CD1c-positive myeloid dendritic cell (primary cell): Measurements from ENCODE around the gene MTTP.
"Not testable (repeated sequence)": the region's sequence is repeated elsewhere in the genome, so short reads cannot be mapped to it uniquely, and the experiment has no call there.

Experiments
- DNase-seq: peaks from one replicate; pipeline ENCODE4 v3.0.0-alpha.2; 2016; ENCODE audit errors: extremely low spot score

MTTP gene

GRCh38 chr4:99574530-99575324 is at the start of gene MTTP:
TSS of gene MTTP (plus strand) at chr4:99574824. CDS start at chr4:99574910, 86 bp downstream.
- DNase-seq, result no peak

- DNase-seq, result no peak
Observed at GRCh38 chr4:99529228-99529627, 45.4 kb upstream of the MTTP start.

- DNase-seq, result no peak
Observed at GRCh38 chr4:99529956-99530355, 44.7 kb upstream of the MTTP start.

- DNase-seq, result not testable (repeated sequence)
Observed at GRCh38 chr4:99534699-99535098, 39.9 kb upstream of the MTTP start.

GRCh38 chr4:99536271-99536670 is 38.4 kb upstream of the MTTP start:
- DNase-seq, result no peak

- no peak for DNase-seq
Observed at GRCh38 chr4:99536848-99537247, 37.8 kb upstream of the MTTP start.

GRCh38 chr4:99537674-99538073 is 37.0 kb upstream of the MTTP start:
- DNase-seq, result no peak

GRCh38 chr4:99540277-99540939 is 34.2 kb upstream of the MTTP start:
- DNase-seq, result peak; percentile 40

GRCh38 chr4:99552872-99553271 is 21.8 kb upstream of the MTTP start:
- no peak for DNase-seq

GRCh38 chr4:99563310-99564186 is 11.1 kb upstream of the MTTP start, which contains the start of gene TRMT10A:
TSS of gene TRMT10A (minus strand) at chr4:99564039. CDS start at chr4:99559338, 4,701 bp downstream.
- DNase-seq, result peak; percentile 98

GRCh38 chr4:99564921-99565320 is 9.7 kb upstream of the MTTP start:
- DNase-seq, result no peak

GRCh38 chr4:99571883-99572282 is 2.7 kb upstream of the MTTP start:
- DNase-seq, result no peak

- DNase-seq, result no peak
Observed at GRCh38 chr4:99572527-99573240, 1.9 kb upstream of the MTTP start.

GRCh38 chr4:99573735-99574368 is 772 bp upstream of the MTTP start:
- DNase-seq, result no peak

- no peak for DNase-seq
Observed at GRCh38 chr4:99578714-99579113, 4.1 kb downstream of the MTTP start.

- no peak for DNase-seq
Observed at GRCh38 chr4:99585516-99585915, 10.9 kb downstream of the MTTP start.

GRCh38 chr4:99586322-99586721 is 11.7 kb downstream of the MTTP start:
- no peak for DNase-seq

- DNase-seq, result no peak
Observed at GRCh38 chr4:99586797-99587196, 12.2 kb downstream of the MTTP start.

- DNase-seq, result no peak
Observed at GRCh38 chr4:99587309-99587708, 12.7 kb downstream of the MTTP start.

GRCh38 chr4:99587803-99588202 is 13.2 kb downstream of the MTTP start:
- no peak for DNase-seq

- no peak for DNase-seq
Observed at GRCh38 chr4:99591757-99592156, 17.1 kb downstream of the MTTP start.
